Measurements from ENCODE around the gene ZNF497. TPM values are rescaled to one million over a fixed set of nuclear protein-coding genes. Genes with fewer than 3 reads are reported as not detected.
"Not testable (repeated sequence)": the region's sequence is repeated elsewhere in the genome, so short reads cannot be mapped to it uniquely, and the experiment has no call there.

The ZNF497 gene
- total and polyA plus RNA-seq, 10 of the 15 experiments (the other 5 are each of a cell fraction or from before 2014, with no cell fraction given) = 0.09 to 0.82 (median 0.28) TPM

- BruUV-seq (replicated peaks); H3K4me1 ChIP-seq (ENCODE audit: control insufficient read depth, insufficient read depth, low read length); in situ Hi-C loops (cut with MboI); POLR2A ChIA-PET; H3K27ac ChIP-seq (ENCODE audit: control insufficient read depth, insufficient read depth); intact Hi-C loops (cut with micrococcal nuclease; ENCODE audit: unreplicated experiment); RAD21 ChIA-PET (ENCODE audit: unreplicated experiment); H4K20me1 ChIP-seq (ENCODE audit: control insufficient read depth, insufficient read depth); H3K27me3 ChIP-seq (replicated peaks in 1 of 2; ENCODE audit: control insufficient read depth in 2 of 2, insufficient read depth in 2 of 2, low read length in 1 of 2); ATAC-seq; DNase-seq (ENCODE audit: low read depth, low spot score); H3K9me3 ChIP-seq (replicated peaks; ENCODE audit: control insufficient read depth, insufficient read depth, low read length); H3K4me2 ChIP-seq (ENCODE audit: control insufficient read depth, insufficient read depth); FAIRE-seq; CTCF ChIA-PET; H3K4me3 ChIP-seq; H3K9ac ChIP-seq (ENCODE audit: control insufficient read depth, insufficient read depth, low read length); H2AFZ ChIP-seq (ENCODE audit: control insufficient read depth, low read depth, low read length): not testable (repeated sequence)
- WGBS (ENCODE audit: insufficient coverage, insufficient replicate concordance, low lambda C conversion rate, missing lambda C conversion rate) = 95% methylated on average over 13 of the region's 13 CpGs
- peak; percentile 96 for TF ChIP-seq ZBTB33 (IDR thresholded peaks at IDR 0.05)
- Histone ChIP-seq H3K79me2 (ENCODE audit: control insufficient read depth, insufficient read depth, low read length) (peaks cover 19% of the 10 kb centered on the region), H3K36me3 (ENCODE audit: control insufficient read depth in 2 of 2, insufficient read depth in 2 of 2, low read length in 1 of 2) (peaks cover 9 to 39% of the 10 kb centered on the region in 2 experiments)
- SMC1A ChIA-PET (ENCODE audit: uncharacterized antibody, unreplicated experiment) = interaction anchor here (1.4 kb wide), 1 partner anchor 36 kb away, joined by 4 read pairs; no protein-coding TSS in a partner anchor
These were observed 51.9 kb downstream of the ZNF497 start for GRCh38 chr19:58310685-58311084.

GRCh38 chr19:58307736-58308135, 54.8 kb downstream of the ZNF497 start:
- no peak for ATAC-seq
- ChIA-PET CTCF (no interaction called here), RAD21 (ENCODE audit: unreplicated experiment) (no interaction called here), POLR2A (no interaction called here), SMC1A (ENCODE audit: uncharacterized antibody, unreplicated experiment) (interaction anchor here (1.1 to 1.7 kb wide), 2 partner anchors 14 to 212 kb away, joined by 3 to 4 read pairs; no protein-coding TSS in a partner anchor)
- Histone ChIP-seq H4K20me1 (ENCODE audit: control insufficient read depth, insufficient read depth) (no peaks in the 10 kb centered on the region), H3K4me3 (no peak overlapping the region), H3K4me2 (ENCODE audit: control insufficient read depth, insufficient read depth) (no peak overlapping the region), H2AFZ (ENCODE audit: control insufficient read depth, low read depth, low read length) (no peak overlapping the region), H3K4me1 (ENCODE audit: control insufficient read depth, insufficient read depth, low read length) (0 out of 2 replicates have a peak, but pooled peaks cover 3% of the 10 kb centered on the region), H3K79me2 (ENCODE audit: control insufficient read depth, insufficient read depth, low read length) (peaks cover 24% of the 10 kb centered on the region), H3K27me3 (replicated peaks in 1 of 2; ENCODE audit: control insufficient read depth in 2 of 2, insufficient read depth in 2 of 2, low read length in 1 of 2) (no peaks in the 10 kb centered on the region), H3K27ac (ENCODE audit: control insufficient read depth, insufficient read depth) (no peak overlapping the region), H3K36me3 (ENCODE audit: control insufficient read depth in 2 of 2, insufficient read depth in 2 of 2, low read length in 1 of 2) (peaks cover 7 to 31% of the 10 kb centered on the region in 2 experiments), H3K9me3 (replicated peaks; ENCODE audit: control insufficient read depth, insufficient read depth, low read length) (no peaks in the 10 kb centered on the region; the same call in 2 of the 3 replicates), H3K9ac (ENCODE audit: control insufficient read depth, insufficient read depth, low read length) (no peak overlapping the region)
- BruUV-seq (replicated peaks) = no TSS peak
- TF ChIP-seq CTCF (IDR thresholded peaks at IDR 0.05 in 2 of 3, conservative IDR thresholded peaks at IDR 0.05 in 1 of 3; ENCODE audit: control insufficient read depth in 2 of 3, extremely low read depth in 1 of 3, insufficient read depth in 1 of 3, low read depth in 3 of 3, low read length in 3 of 3) (no peak), SP1 (IDR thresholded peaks at IDR 0.05; ENCODE audit: low read depth, low read length) (no peak)
- no peak for DNase-seq (ENCODE audit: low read depth, low spot score)
- WGBS (ENCODE audit: insufficient coverage, insufficient replicate concordance, low lambda C conversion rate, missing lambda C conversion rate) = 100% methylated on average over 4 of the region's 4 CpGs
- in situ Hi-C loops (cut with MboI) (no loop called here), intact Hi-C loops (cut with micrococcal nuclease; ENCODE audit: unreplicated experiment) (loop anchor here (10.0 kb wide), 1 partner anchor 83 kb away; the partner anchor contains the start of gene ZNF544)
- FAIRE-seq = no peak

Data from GM12878 (cell line).